Ishikawa (cell line): ENCODE results near the gene GSX1.

Source experiments
- CEBPB ChIP-seq: IDR thresholded peaks from 2 replicates; pipeline ENCODE4 v1.6.1; 2012
- CREB1 ChIP-seq: IDR thresholded peaks from 2 replicates; pipeline ENCODE4 v1.6.1; 2012; ENCODE audit warnings: low read depth
- EGR1 ChIP-seq: IDR thresholded peaks from 2 replicates; pipeline ENCODE4 v1.6.1; 2012
- EP300 ChIP-seq: IDR thresholded peaks from 2 replicates; pipeline ENCODE4 v1.6.1; 2012; ENCODE audit warnings: borderline replicate concordance
- FOXM1 ChIP-seq: IDR thresholded peaks from 2 replicates; pipeline ENCODE4 v1.6.1; 2012; ENCODE audit warnings: low read depth, borderline replicate concordance
- NFIC ChIP-seq: IDR thresholded peaks from 2 replicates; pipeline ENCODE4 v1.6.1; 2012
- RAD21 ChIP-seq: IDR thresholded peaks from 2 replicates; pipeline ENCODE4 v1.6.1; 2012; ENCODE audit warnings: low read depth
- TAF1 ChIP-seq: IDR thresholded peaks from 2 replicates; pipeline ENCODE4 v1.6.1; 2012; ENCODE audit warnings: low read depth, mild to moderate bottlenecking
- TCF12 ChIP-seq: IDR thresholded peaks from 2 replicates; pipeline ENCODE4 v1.6.1; 2012; ENCODE audit warnings: low read depth
- TEAD4 ChIP-seq: IDR thresholded peaks from 2 replicates; pipeline ENCODE4 v1.6.1; 2012
- YY1 ChIP-seq: IDR thresholded peaks from 2 replicates; pipeline ENCODE4 v1.6.1; 2012; ENCODE audit warnings: low read depth
- ZBTB7A ChIP-seq: IDR thresholded peaks from 2 replicates; pipeline ENCODE4 v1.6.1; 2012; ENCODE audit warnings: low read depth
- TF ChIP-seq, protein P1 (sequence below): IDR thresholded peaks from 2 replicates; pipeline ENCODE4 v1.6.1; 2012
- TF ChIP-seq, protein P2 (sequence below): IDR thresholded peaks from 2 replicates; pipeline ENCODE4 v1.6.1; 2012
- TF ChIP-seq, protein P3 (sequence below): IDR thresholded peaks from 2 replicates; pipeline ENCODE4 v1.6.1; 2012; ENCODE audit warnings: low read depth, mild to moderate bottlenecking

The GSX1 gene

GRCh38 chr13:27820524-27821482, 28.5 kb downstream of the GSX1 start:
- TF ChIP-seq ZBTB7A (no peak), TCF12 (no peak), RAD21 (no peak), TEAD4 (no peak), EP300 (no peak), YY1 (no peak), NFIC (no peak), TAF1 (no peak), FOXM1 (no peak), CEBPB (no peak), CREB1 (no peak), EGR1 (no peak)
- TF ChIP-seq, protein P1, sequence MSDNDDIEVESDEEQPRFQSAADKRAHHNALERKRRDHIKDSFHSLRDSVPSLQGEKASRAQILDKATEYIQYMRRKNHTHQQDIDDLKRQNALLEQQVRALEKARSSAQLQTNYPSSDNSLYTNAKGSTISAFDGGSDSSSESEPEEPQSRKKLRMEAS, result no peak
- TF ChIP-seq, protein P2, sequence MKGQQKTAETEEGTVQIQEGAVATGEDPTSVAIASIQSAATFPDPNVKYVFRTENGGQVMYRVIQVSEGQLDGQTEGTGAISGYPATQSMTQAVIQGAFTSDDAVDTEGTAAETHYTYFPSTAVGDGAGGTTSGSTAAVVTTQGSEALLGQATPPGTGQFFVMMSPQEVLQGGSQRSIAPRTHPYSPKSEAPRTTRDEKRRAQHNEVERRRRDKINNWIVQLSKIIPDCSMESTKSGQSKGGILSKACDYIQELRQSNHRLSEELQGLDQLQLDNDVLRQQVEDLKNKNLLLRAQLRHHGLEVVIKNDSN, result no peak
- TF ChIP-seq, protein P3, sequence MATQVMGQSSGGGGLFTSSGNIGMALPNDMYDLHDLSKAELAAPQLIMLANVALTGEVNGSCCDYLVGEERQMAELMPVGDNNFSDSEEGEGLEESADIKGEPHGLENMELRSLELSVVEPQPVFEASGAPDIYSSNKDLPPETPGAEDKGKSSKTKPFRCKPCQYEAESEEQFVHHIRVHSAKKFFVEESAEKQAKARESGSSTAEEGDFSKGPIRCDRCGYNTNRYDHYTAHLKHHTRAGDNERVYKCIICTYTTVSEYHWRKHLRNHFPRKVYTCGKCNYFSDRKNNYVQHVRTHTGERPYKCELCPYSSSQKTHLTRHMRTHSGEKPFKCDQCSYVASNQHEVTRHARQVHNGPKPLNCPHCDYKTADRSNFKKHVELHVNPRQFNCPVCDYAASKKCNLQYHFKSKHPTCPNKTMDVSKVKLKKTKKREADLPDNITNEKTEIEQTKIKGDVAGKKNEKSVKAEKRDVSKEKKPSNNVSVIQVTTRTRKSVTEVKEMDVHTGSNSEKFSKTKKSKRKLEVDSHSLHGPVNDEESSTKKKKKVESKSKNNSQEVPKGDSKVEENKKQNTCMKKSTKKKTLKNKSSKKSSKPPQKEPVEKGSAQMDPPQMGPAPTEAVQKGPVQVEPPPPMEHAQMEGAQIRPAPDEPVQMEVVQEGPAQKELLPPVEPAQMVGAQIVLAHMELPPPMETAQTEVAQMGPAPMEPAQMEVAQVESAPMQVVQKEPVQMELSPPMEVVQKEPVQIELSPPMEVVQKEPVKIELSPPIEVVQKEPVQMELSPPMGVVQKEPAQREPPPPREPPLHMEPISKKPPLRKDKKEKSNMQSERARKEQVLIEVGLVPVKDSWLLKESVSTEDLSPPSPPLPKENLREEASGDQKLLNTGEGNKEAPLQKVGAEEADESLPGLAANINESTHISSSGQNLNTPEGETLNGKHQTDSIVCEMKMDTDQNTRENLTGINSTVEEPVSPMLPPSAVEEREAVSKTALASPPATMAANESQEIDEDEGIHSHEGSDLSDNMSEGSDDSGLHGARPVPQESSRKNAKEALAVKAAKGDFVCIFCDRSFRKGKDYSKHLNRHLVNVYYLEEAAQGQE, result no peak

GRCh38 chr13:27821566-27821965, 29.3 kb downstream of the GSX1 start:
- TF ChIP-seq CREB1, result no peak
- TF ChIP-seq ZBTB7A, result no peak
- TF ChIP-seq FOXM1, result no peak
- TF ChIP-seq, protein P1, result no peak

DNA sequence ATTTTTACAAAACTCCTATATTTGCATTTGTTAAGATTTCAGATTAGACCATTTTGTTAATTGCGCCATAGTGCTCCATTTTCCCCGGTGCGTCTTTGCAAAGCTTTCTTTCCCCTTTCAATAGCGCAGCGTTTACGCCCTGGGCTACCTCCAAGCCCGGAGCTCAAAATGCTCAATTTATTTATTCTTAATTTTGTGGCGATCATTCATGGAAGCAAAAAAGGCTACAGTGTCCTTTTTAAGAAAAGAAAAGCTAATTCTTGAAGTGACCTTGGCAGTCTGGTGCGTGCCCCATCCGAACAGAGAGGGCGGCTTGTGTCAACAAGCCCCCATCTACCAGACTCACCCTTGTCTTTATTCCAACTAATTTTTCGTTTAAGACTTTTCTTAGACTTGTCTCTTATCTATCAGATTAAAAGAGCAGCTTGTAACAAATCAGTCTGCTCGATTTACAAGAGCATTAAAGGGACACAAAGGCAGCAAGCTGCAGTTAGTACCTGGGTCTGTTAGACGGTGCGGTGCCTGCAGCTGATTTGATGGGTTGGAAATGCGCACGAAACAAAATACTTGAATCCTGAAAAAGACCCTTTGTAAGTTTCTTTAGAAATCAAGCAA, 30.1 kb downstream of the GSX1 start:
- TF ChIP-seq, protein P2, result no peak
- TF ChIP-seq ZBTB7A (no peak), TEAD4 (no peak), FOXM1 (no peak), TAF1 (no peak), RAD21 (no peak), CEBPB (no peak), EP300 (no peak), CREB1 (no peak), YY1 (no peak), TCF12 (no peak), EGR1 (no peak), NFIC (no peak)
- TF ChIP-seq, protein P3, result no peak
- TF ChIP-seq, protein P1, result no peak

GRCh38 chr13:27822873-27823311, 30.6 kb downstream of the GSX1 start:
- TF ChIP-seq TCF12, result no peak
- TF ChIP-seq, protein P1, result no peak
- no peak for TF ChIP-seq NFIC
- no peak for TF ChIP-seq EGR1
- no peak for TF ChIP-seq RAD21
- no peak for TF ChIP-seq EP300
- no peak for TF ChIP-seq YY1

- TF ChIP-seq, protein P1, result no peak
- TF ChIP-seq EGR1 (no peak), CEBPB (no peak), NFIC (no peak), FOXM1 (no peak), TAF1 (no peak), EP300 (no peak), YY1 (no peak), CREB1 (no peak), RAD21 (no peak)
- TF ChIP-seq, protein P3, result no peak
- TF ChIP-seq, protein P2, result no peak
Observed at GRCh38 chr13:27824121-27824520, 31.8 kb downstream of the GSX1 start.
